ENCODE data around the gene HAUS5.

DNA sequence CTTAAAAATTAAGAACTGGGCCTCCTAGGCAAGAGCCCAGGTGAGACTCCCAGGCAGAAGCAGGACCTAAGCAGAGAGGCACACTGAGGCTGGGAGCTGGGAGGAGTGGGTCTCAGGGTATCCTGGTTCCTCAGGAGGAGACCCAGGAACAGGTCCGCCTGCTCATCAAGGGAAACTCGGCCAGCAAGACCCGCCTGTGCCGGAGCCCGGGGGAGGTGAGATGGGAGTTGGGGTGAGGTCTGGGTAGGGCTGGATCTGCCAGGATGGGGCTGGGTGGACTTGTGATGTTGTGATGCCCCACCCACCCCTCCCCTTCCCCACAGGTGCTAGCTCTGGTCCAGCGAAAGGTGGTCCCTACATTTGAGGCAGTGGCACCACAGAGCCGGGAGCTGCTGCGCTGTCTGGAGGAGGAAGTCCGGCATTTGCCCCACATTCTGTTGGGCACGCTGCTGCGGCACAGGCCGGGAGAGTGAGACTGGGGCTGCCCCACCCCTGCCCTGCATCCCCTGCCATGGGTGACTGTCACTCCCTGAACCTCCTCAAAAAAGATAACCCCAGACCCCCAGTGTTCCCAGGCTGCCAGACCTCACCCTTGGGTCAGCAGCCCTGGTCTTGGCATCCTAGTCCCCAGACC is 6.9 kb downstream of the HAUS5 start:
- no peak for TF ChIP-seq CTCF (IDR thresholded peaks at IDR 0.05)
- no peak for TF ChIP-seq ZFX (IDR thresholded peaks at IDR 0.05; ENCODE audit: borderline replicate concordance)

All from 22Rv1 (cell line).